Stimulated activated naive CD4-positive, alpha-beta T cell (primary cell): ENCODE data around the gene TUBA1B.
A peak's percentile ranks its signal among the peaks of the same experiment; 100 is the strongest.

Experiments
- DNase-seq, 6 experiments: peaks; one replicate each; lab custom pipeline; 2025; lab: John Stamatoyannopoulos, UW

Gene TUBA1B

GRCh38 chr12:49091056-49091835 lies 39.9 kb downstream of the TUBA1B start:
- peak in 1 of 6 experiments; percentile 38 for DNase-seq

GRCh38 chr12:49089821-49090773 lies 41.1 kb downstream of the TUBA1B start:
- DNase-seq, result peak in 1 of 6 experiments; percentile 40

- DNase-seq, result no peak
Observed at GRCh38 chr12:49088932-49089330, 42.3 kb downstream of the TUBA1B start.

GRCh38 chr12:49088150-49088931 lies 42.9 kb downstream of the TUBA1B start:
- peak; percentile 38 to 79 (median 50) for DNase-seq

GRCh38 chr12:49086116-49086515 lies 45.1 kb downstream of the TUBA1B start:
- DNase-seq, result no peak

- DNase-seq, result no peak
Observed at GRCh38 chr12:49084438-49084837, 46.8 kb downstream of the TUBA1B start.

DNA sequence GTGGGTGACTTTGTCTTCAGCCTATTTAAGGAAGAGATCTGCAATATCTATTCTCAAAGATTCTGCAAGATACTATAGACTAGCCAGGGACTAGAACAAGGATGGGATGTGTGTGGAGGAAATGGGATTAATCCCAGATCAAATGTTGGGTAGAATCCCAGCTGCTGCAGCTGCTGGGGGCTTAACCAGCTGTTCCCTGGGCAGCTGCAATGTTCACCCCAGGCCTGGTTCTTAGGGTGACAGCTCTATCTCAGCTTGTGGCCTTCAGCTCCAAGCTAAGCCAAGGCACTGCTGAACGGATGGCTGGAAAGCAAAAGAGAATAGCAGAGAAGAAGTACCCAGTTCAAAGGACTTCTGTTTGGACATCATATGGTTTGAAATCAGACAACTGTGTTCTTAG lies 51.4 kb downstream of the TUBA1B start:
- no peak for DNase-seq
